GM21786 (cell line): ENCODE measurements around the gene CMIP.

Experiments used
- ATAC-seq: cut with Tn5 transposase; IDR thresholded peaks from one replicate; pipeline ENCODE4 v1.9.1; 2021; ENCODE audit not compliant: unreplicated experiment

CMIP gene

DNA sequence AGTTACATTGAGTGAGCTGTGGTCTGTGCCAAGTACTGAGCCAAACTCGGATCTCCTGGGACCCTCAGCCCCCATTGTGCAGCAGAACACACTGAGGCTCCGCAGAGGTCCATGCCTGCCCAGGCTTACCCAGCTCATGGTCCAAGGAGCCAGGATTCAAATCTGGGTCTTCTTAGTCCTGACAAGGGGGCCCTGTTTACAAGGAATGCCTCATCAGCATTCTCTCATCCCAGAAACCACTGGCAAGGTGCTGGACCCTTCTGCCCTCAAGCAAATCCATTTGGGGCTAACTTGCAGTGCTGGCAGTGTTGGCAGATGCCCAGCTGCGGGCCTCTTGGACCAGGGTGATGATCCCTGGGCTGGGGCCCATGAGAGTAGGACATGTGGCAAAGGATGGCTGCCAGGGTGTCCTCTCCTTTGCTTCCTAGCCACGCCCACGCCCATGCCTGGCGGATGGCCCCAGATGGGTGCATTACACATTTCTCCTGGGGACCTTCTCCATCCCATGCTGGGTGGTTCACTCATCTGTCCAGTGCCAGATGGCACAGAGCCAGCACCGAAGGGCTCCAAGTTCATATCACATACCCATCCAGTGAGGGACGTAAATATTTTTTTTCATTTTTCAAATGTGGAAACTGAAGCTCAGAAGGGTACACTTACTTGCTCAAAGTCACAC is 117.7 kb downstream of the CMIP start:
- ATAC-seq = no peak

DNA sequence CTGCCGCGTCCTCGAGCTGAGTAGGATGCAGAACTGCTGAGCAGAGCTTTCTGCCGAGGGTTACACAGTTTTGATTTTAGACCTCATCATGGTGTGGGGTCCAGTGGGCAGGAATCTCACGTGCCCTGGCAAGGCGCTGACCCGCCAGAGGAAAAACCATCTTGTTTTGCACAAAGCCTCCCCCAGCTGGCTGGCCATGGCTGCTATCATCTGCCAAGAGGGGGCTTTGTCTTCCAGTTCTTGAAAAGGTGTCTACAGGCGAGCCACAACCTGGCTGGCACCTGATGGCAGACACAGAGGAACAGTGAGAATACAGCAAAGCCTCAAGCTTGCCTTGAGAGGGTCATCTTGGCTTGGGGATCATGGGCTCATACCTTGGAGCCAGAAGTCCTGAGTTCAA is 118.3 kb downstream of the CMIP start:
- ATAC-seq = no peak

DNA sequence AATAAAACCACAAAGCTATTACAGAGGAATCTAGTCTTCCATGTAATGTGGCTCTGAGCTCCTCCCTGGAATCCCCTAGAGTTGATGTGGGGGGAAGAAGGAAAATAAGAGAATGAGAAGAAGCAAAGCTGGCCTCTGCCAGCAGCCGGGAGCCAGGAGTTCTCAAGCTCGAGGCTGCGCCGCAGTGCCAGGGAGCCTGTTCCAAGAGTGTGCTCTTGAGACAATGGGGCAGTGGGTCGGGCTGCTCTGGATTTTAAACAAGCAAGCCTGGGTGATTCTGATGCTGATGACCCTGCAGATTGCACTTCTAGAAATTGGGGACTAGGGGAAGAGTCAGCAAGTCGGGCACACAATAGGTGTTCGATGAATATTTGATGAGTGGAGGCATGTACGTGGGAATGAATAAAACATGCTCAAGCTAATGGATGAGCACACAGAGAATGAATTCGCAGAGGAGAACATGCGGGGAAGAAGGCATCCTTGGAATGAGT is 119.9 kb downstream of the CMIP start:
- ATAC-seq = no peak

DNA sequence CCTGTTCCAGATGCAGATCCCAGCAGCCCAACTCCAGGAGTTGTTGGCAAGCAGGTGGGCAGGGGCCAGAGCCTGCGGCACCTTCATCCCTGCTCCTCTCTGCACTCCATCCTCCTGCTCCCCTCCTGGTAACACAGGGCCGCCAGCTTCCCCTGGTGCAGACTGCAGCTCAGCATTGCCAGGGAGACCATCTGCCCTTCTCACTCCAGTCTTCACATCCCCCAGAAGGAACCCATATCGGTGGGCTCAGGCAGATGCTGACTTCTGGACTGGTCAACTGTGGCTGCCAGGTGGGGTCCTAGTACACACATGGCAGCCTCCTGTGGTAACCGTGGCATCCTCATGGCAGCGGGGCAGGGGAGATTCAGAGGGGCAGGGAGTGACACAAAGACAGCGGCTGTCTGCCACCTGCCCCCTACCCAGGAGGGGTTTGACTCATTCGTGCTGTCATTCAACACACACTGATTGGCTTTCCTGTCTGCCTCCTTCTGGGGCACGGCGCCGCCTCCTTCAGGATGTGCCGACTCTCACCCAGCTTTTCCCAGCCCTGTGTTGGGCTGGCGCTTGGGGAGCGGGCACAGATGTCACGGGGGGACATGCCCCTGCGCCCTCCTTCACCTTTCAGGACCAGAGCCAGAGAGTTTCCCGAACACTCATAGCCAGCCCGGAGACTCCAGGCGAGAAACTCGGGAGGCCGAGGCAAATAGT is 120.9 kb downstream of the CMIP start:
- no peak for ATAC-seq

DNA sequence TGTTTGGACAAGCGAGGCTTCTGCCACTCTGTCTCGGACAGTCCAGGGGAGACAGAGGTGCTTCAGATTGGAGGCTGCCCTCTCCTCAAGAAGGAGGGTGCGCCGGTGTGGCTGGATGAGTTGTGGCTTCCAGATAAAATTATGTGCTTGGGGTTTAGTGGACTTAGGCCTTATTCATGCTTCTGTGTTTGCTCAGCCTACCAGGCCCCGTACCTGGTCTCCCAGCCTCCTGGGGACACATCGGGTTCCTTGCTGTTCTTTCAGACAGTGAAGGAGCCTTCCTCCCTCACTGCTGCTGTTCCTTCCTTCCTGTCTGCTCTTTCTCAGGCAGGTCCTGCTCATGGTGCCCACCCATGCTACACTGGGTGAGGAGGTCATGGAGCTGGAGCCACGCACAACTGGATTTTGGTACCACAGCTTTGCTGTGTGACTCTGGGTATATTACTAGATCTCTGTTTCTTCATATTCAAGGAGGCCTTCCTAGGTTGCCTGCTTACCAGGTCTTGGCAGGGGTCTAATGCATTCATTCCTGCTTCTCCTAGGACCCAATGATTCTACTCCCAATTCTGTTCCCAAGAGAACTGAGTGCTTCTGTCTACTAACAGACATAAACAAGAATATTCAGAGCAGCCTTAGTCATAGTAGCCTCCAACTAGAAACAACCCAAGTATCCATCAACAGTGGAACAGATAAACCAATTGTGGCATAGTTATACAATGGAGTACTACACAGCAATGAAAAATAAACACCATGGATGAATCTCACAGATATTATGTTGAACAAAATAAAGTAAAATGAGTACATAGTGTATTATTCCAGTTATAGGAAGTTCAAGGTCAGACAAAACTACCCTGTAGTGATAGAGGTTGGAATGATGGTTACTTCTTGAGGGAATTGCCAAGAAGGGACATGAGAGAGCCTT is 121.7 kb downstream of the CMIP start:
- ATAC-seq = no peak

DNA sequence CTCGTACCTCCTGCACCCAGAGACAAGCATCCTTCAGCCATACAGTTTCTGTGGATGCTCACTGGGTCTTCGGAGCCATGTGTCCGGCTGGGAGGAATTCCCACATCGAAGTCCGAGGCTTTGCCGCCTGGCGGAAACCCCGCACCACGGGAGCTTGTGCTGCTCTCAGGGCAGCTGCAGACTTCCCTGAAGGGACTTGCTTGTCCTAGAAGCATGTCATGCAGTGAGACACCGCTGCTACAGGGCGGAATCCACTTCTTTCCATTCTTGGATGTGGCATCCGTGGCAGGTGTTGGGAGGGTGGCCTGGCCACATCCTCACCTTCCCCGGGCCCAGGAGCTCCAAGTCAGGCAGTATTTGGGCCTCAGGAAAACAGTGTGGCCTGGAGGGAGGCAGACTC is 122.5 kb downstream of the CMIP start:
- ATAC-seq = no peak

DNA sequence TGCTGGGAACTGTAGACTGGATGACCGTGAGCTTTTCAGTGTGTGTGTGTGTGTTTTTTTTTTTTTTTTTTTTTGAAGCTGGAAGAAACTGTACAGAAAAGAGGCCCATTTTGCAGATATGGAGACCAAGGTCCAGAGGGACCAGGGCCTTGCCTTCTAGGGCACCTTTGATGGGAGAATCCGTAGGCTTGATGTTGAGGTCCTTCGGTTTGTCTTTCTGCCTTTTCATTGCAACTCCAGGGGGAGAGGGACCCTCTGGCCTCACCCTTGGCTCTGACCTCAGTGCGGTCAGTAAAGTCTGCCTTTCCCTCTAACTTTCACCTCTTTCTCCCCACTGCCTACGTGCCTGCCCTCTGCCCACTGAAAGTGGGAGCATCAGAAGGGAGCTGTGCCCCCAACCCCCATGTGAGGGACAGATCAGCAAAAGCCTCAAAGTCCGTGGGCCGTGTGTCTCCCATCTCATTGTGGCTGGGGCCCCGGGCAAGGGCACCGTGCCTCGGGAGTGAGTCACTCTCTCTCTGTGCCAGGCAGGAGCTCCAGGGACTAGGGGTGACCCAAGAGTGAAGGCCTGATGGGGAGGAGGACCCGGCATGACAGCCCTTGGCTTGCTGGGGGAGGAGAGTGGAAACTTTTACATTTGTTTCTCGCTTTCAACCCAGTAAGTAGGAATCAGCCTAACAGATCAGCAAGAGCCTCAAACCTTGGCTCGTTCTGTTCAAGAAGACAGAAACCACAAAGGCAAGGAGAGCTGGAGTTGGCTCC is 123.6 kb downstream of the CMIP start:
- ATAC-seq = no peak

DNA sequence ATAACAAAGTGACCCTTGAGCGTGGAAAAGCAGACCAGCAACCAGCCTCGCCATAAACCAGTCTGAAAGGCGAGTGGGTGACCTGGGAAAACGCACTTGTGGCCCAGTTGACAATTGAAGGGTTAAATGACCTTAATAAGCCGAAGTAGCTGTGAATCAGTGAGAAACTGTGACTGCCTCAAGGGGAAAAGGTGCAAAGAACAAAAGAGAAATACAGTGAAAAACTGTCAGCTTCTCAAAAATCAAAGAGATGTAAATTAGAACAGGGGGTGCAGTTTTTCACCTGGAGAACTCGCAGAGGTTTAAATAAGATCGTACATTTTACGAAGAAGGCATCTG is 124.1 kb downstream of the CMIP start:
- ATAC-seq = no peak

DNA sequence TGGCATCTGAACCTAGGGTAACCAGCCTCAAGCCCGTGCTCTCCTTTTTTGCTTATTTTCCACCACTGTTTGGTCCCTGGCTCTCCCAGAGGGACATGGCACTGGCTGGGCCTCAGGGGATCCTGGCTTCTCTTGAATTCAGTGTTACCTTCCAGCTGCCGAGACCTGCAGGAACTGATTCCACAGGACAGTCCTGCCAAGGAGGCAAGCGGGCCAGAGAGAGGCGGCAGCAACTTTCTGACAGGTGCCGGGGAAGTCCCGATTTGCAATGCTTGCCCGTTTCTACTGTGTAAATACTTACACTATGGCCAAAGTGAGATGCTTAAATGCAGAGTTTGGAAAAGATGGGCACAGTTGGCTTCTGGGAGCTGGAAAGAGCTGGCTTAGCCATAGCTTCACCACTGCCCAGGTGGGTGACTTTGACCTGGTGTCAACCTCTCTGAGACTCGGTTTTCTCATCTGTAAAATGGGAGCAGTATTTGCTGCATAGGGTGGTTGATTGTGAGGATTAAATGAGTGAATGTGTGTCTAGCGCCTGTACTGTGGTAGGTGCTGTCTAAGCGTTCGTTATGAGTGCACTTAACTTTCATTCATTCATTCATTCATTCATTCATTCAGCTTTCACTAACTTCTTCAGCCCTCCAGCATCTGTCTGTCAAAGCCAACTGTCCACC is 124.9 kb downstream of the CMIP start:
- no peak for ATAC-seq

DNA sequence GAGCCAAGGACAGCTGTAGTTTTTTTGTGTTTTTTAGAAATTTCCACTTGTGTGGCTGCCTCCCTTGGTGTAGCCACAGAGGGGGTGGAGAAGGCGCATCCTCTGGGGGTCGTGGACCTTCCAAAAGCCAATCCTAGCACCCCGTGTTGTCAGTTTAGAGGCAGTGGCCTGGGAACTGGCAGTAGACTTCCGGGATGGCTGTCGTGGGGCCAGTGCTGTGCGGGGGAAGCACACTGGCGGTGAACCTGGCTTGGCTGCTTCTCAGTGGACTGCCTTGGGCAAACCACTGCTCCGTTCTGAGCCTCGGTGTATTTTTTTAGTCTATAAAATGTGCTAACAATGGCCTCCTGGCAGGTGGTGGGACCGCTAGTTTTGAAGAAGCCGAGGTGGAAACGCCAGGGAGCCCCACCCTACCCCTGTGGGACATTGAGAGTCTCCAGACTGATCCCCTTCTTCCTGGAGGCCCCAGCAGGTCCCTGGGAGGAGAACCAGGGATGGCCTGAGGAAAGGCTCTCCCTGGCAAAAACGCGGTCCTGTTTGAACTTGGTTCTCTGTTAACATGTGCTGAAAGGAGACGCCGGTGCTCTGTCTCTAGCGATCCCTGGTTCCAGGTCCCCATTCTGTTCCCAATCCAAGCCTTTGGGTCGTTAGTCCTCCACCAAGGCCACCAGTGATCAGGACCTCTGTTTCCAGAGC is 125.7 kb downstream of the CMIP start:
- ATAC-seq = no peak

DNA sequence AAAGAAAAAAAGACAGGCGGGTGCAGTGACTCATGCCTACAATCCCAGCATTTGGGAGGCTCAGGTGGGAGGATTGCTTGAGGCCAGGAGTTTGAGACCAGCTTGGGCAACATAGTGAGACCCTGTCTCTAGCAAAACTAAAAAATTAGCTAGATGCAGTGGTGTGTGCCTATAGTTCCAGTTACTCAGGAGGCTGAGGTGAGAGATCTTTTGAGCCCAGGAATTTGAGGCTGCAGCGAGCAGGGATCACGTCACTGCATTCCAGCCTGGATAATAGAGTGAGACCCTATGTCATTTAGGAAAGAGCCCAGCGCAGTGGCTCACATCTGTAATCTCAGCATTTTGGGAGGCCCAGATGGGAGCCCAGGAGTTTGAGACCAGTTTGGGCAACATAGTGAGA is 126.6 kb downstream of the CMIP start:
- ATAC-seq = no peak

DNA sequence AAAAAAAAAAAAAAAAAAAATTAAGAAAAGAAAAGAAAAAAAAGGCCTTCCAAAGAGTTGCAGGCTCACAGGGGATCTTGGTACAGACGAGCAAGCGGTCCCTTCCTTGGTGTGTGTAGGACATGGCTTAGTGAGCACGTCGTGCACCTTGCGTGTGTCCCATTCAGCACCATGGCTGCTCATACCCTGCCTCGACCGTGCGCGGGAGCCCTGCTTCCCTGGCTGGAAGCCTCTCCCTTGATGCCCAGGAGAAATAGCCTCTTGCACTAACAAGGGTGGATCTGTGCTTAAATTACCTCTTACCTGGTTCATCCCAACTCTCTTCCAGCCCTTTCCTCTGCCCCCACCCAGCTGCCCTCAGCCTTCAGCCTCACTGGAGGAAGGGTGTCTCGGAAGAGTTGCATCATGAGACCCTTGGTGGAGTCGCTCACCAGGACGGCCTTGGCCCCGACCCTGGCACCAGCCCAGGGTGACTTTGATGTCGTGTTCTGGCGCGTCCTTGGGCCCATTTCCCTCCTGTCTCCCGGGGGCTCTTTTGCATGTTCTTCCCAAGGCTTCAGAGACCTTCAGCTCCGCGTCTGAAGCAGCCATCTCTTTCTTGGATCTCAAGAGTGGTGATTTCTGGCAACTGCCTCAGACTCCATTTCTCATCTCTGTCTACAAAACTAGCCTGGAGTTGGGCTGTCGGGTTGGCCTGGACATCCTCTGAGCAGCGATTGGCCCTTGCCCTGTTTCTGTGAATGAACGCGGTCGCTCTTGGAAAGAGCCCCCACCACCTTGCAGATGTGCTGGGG is 127.2 kb downstream of the CMIP start:
- ATAC-seq = no peak

DNA sequence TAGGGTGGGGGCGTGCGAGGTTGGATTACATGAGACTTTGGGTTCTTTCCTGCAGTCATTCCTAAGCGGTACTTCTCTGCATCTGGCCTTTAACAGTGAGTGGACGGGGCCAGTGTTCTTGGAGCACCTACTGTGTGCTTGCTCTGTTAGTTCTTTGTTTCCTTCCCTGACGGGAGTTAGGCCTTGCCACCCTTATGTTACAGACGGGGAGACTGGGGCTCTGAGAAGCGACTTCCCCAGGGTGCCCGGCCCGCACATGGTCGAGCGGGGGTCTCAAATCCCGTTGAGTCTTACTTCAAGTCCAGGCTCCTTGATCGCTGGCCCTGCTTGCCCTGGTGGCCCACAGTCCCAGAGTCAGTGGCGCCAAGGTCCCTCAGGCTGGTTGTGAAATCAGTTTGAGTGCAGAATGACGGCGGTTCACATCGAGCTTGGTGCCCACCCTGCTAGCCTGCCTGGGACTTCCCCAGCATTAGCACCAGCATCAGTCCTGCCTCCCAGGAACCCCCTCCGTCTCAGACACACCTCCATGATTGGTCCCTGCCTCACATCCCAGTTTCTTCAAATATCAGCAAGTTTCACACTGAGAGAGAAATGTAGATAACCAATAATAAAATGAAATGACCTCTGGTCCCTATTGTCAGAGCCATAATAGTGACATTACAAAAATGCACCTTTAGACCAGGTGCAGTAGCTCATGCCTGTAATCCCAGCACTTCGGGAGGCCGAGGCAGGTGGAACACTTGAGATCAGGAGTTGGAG is 128.0 kb downstream of the CMIP start:
- no peak for ATAC-seq

DNA sequence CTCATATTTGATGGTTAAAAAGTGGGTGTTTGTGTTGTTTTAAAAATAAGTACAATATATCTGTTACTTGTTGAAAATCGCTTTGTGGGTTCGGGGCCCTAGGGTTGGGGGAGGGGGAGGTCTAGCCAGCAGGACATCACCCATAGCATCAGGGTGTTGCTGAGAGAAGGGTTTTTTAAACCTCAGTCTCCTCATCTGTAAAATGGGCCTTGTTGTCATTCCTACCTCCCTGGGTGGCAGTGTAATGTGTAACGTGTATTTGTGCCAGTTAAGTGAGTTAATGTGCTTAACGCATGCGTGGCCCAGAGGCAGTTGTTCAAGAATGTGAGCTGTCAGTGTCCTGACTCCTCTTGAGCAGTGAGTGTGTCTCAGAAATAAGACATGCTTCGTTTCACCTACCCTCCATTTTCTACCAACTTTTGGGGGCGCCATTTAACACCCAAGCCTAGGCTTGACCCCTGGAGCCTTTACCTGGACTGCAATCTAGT is 129.0 kb downstream of the CMIP start:
- ATAC-seq = no peak

DNA sequence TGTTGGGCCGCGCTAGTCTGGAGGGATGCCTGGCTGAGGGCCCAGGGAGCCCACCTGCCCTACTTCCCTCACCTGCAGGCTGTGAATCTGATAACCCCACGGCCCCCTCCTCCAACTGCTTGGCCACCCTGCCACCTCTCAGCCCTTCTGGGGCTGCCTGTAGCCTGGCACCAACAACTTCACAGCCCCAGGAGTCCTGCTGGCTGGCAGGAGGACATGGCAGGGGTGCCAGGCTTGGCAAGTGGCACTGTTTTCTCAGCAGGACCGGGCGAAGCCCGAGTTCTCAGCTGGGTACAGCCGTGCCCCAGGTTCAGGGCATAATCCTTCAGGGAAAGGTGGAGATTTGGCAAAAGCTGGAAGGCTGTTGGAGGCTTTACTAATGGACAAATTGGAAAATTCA is 129.6 kb downstream of the CMIP start:
- ATAC-seq = no peak

DNA sequence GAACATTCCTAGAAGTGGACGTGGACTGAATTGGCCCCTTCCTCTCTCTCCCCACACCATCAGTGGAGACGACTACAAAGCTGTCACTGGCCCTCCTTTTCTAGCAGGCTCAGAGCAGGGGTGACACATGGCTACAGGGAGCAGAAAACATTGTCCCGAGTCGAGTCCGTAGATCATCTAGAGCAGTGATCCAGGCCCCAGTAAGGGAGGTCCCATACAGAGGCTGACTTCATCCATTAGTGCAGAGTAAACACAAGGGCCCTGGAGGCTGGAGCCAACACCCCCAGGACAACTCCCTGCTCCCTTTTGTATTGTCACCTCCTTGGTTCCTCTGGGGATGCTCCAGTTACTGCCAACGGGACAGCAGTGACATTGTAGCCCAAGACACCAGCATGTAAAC is 130.7 kb downstream of the CMIP start:
- no peak for ATAC-seq

DNA sequence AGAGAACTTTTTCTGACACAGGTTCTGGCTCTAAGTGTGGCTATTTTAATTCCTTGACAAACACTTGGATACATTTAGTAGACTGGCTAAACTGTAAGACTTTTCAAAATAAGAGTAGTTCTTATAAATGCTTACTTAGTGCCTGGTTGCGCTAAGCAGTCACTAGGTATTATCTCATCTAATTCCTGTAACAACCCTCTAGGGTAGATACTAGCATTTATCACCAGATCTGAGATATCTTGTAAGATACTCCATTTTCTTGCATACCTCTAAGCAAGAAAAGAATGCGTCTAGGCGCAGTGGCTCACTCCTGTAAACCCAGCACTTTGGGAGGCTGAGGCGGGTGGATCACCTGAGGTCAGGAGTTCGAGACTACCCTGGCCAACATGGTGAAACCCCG is 131.2 kb downstream of the CMIP start:
- ATAC-seq = no peak

DNA sequence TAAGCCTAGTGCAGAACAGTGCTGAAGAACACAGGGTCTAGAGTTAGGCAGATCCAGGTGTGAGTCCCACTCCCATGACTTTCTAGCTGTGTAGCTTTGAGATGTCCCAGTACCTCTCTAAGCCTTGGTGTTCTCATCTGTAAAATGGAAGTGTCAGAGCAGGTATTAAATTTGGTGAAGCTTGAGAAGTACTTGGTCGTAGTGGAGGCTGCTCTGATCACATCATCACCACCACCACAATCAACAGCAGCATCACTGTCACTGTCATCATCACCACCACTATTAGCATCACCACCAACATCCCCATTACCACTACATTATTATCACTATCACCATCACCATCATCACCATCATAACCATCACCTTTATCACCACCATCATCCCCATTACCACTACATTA is 132.1 kb downstream of the CMIP start:
- no peak for ATAC-seq
